NCI-H524 (cell line): ENCODE results near the gene ADGRD1.

Experiments used
- DNase-seq, 2 experiments: peaks; one replicate each; lab custom pipeline; 2025; lab: John Stamatoyannopoulos, UW

Gene ADGRD1

GRCh38 chr12:130965668-130966067 is 12.0 kb downstream of the ADGRD1 start:
- no peak for DNase-seq

- no peak for DNase-seq
Observed at GRCh38 chr12:130966443-130967030, 12.8 kb downstream of the ADGRD1 start.

GRCh38 chr12:130967636-130968035 is 13.9 kb downstream of the ADGRD1 start:
- no peak for DNase-seq

- no peak for DNase-seq
Observed at GRCh38 chr12:130968611-130969010, 14.9 kb downstream of the ADGRD1 start.

GRCh38 chr12:130969223-130969622 is 15.5 kb downstream of the ADGRD1 start:
- DNase-seq: no peak

GRCh38 chr12:130970165-130970907 is 16.6 kb downstream of the ADGRD1 start:
- no peak for DNase-seq

GRCh38 chr12:130970908-130971233 is 17.2 kb downstream of the ADGRD1 start:
- no peak for DNase-seq

GRCh38 chr12:130971925-130972585 is 18.3 kb downstream of the ADGRD1 start:
- no peak for DNase-seq

- no peak for DNase-seq
Observed at GRCh38 chr12:130972586-130972950, 18.9 kb downstream of the ADGRD1 start.

- no peak for DNase-seq
Observed at GRCh38 chr12:130973109-130973508, 19.4 kb downstream of the ADGRD1 start.

- DNase-seq: no peak
Observed at GRCh38 chr12:130973906-130974305, 20.2 kb downstream of the ADGRD1 start.

GRCh38 chr12:130975116-130975515 is 21.4 kb downstream of the ADGRD1 start:
- no peak for DNase-seq

GRCh38 chr12:130976171-130976720 is 22.5 kb downstream of the ADGRD1 start:
- no peak for DNase-seq

- DNase-seq: no peak
Observed at GRCh38 chr12:130977046-130977742, 23.5 kb downstream of the ADGRD1 start.

- DNase-seq: no peak
Observed at GRCh38 chr12:130977743-130978095, 24.0 kb downstream of the ADGRD1 start.

- DNase-seq: no peak
Observed at GRCh38 chr12:130978785-130979184, 25.1 kb downstream of the ADGRD1 start.

- DNase-seq: no peak
Observed at GRCh38 chr12:130981074-130981742, 27.5 kb downstream of the ADGRD1 start.

GRCh38 chr12:130981911-130982310 is 28.2 kb downstream of the ADGRD1 start:
- DNase-seq: no peak

GRCh38 chr12:130982565-130983225 is 29.0 kb downstream of the ADGRD1 start:
- no peak for DNase-seq

GRCh38 chr12:130983328-130984017 is 29.8 kb downstream of the ADGRD1 start:
- DNase-seq: no peak
